Right atrium auricular region (tissue), 2 donors: ENCODE measurements around the gene SSC5D. TPM values are rescaled to one million over a fixed set of nuclear protein-coding genes. Genes with fewer than 3 reads are reported as not detected.

Experiments used
- DNase-seq: peaks from one replicate; pipeline ENCODE4 v3.0.0-alpha.2; 2019; ENCODE audit warnings: low spot score
- H3K27ac ChIP-seq, 2 donors: fragments of 200-600 bp; sonication (generic); 1 replicate in 1 of 2; 2 replicates in 1 of 2; pipeline ENCODE4 v1.5.1; 2016 to 2019
- H3K27me3 ChIP-seq, 2 donors: fragments of 200-600 bp; sonication (generic); one replicate each; pipeline versions ENCODE4 v1.5.1 to v1.6.0; 2017 to 2019
- H3K36me3 ChIP-seq: fragments of 200-600 bp; sonication (generic); one replicate; pipeline ENCODE4 v1.5.1; 2016
- H3K4me1 ChIP-seq, 2 donors: fragments of 200-600 bp; sonication (generic); one replicate each; pipeline versions ENCODE4 v1.5.1 to v1.6.0; 2017 to 2019
- H3K4me3 ChIP-seq, 2 donors: fragments of 200-600 bp; sonication (generic); 1 replicate in 1 of 2; 2 replicates in 1 of 2; pipeline ENCODE4 v1.5.1; 2017 to 2019; ENCODE audit warnings: mild to moderate bottlenecking in 1 of 2, moderate library complexity in 1 of 2
- H3K9me3 ChIP-seq, 2 donors: fragments of 200-600 bp; sonication (generic); one replicate each; pipeline ENCODE4 v1.5.1; 2019
- CTCF ChIP-seq, 2 donors: fragments of 200-600 bp; sonication (generic); IDR thresholded peaks; one replicate each; pipeline ENCODE4 v1.5.1; 2019; ENCODE audit warnings: antibody characterized with exemption in 2 of 2
- total RNA-seq, 2 donors: library from RNA; depleted of rRNA; stranded (reverse); fragments of >200 nt; gene quantifications; one replicate each; pipeline ENCODE4 v1.1.0, GENCODE V29; 2016

The SSC5D gene
- total RNA-seq, 2 donors from 2014 or later = 3.3 to 6.7 TPM

- no peaks in the 10 kb centered on the region for H3K36me3 ChIP-seq
- H3K27me3 ChIP-seq = no peaks in the 10 kb centered on the region
- TF ChIP-seq CTCF (IDR thresholded peaks at IDR 0.05) = no peak
- no peaks in the 10 kb centered on the region for H3K9me3 ChIP-seq
- peaks cover 0 to 30% of the 10 kb centered on the region in 2 donors for H3K4me1 ChIP-seq
- peak overlapping the region; percentile 71 to 80 for H3K27ac ChIP-seq
- no peak for DNase-seq
- H3K4me3 ChIP-seq = peak overlapping the region; percentile 44 to 67
These were observed 26.1 kb upstream of the SSC5D start for GRCh38 chr19:55461974-55462626.

- Histone ChIP-seq H3K9me3 (no peaks in the 10 kb centered on the region), H3K36me3 (no peaks in the 10 kb centered on the region), H3K4me1 (peaks cover 0 to 34% of the 10 kb centered on the region in 2 donors), H3K27me3 (no peaks in the 10 kb centered on the region), H3K27ac (no peak overlapping the region), H3K4me3 (no peak overlapping the region)
- no peak for TF ChIP-seq CTCF (IDR thresholded peaks at IDR 0.05)
- DNase-seq = no peak
These were observed 25.5 kb upstream of the SSC5D start for GRCh38 chr19:55462722-55463121.

GRCh38 chr19:55463583-55464031 lies 24.6 kb upstream of the SSC5D start:
- no peaks in the 10 kb centered on the region for H3K36me3 ChIP-seq
- peaks cover 0 to 39% of the 10 kb centered on the region in 2 donors for H3K4me1 ChIP-seq
- DNase-seq = no peak
- TF ChIP-seq CTCF (IDR thresholded peaks at IDR 0.05) = no peak
- H3K9me3 ChIP-seq = no peaks in the 10 kb centered on the region
- H3K4me3 ChIP-seq = no peak overlapping the region
- no peaks in the 10 kb centered on the region for H3K27me3 ChIP-seq
- no peak overlapping the region for H3K27ac ChIP-seq

- no peak for TF ChIP-seq CTCF (IDR thresholded peaks at IDR 0.05)
- DNase-seq = no peak
- Histone ChIP-seq H3K36me3 (no peaks in the 10 kb centered on the region), H3K27me3 (no peaks in the 10 kb centered on the region), H3K27ac (no peak overlapping the region), H3K4me3 (no peak overlapping the region), H3K9me3 (no peaks in the 10 kb centered on the region), H3K4me1 (peaks cover 0 to 39% of the 10 kb centered on the region in 2 donors)
These were observed 24.1 kb upstream of the SSC5D start for GRCh38 chr19:55464039-55464661.

GRCh38 chr19:55464662-55465054 lies 23.6 kb upstream of the SSC5D start, which contains the start of gene C19orf85:
Gene C19orf85 (minus strand): TSS chr19:55464751. CDS start chr19:55464554, 197 bp downstream.
- Histone ChIP-seq H3K9me3 (no peaks in the 10 kb centered on the region), H3K4me3 (no peak within 1 kb of the TSS), H3K36me3 (no peaks in the 10 kb centered on the region), H3K27me3 (no peaks in the 10 kb centered on the region), H3K4me1 (peaks cover 0 to 35% of the 10 kb centered on the region in 2 donors), H3K27ac (no peak within 1 kb of the TSS)
- no peak for TF ChIP-seq CTCF (IDR thresholded peaks at IDR 0.05)
- DNase-seq = no peak
